Measurements from ENCODE around the gene AP5M1.
"Not testable (repeated sequence)": the region's sequence is repeated elsewhere in the genome, so short reads cannot be mapped to it uniquely, and the experiment has no call there.

Gene AP5M1

GRCh38 chr14:57268161-57269069, at the start of gene AP5M1, which contains the start of gene EXOC5:
Gene AP5M1 (plus strand): TSS chr14:57268971. CDS start chr14:57269315, 344 bp downstream.
Gene EXOC5 (minus strand): TSS chr14:57268905. CDS start chr14:57268648, 257 bp downstream.
- peak; percentile 84 to 87 for DNase-seq (ENCODE audit: low read depth in 2 of 2)

- no peak for DNase-seq (ENCODE audit: low read depth in 2 of 2)
Observed at GRCh38 chr14:57221931-57222330, 46.8 kb upstream of the AP5M1 start.

GRCh38 chr14:57227083-57227482, 41.7 kb upstream of the AP5M1 start:
- DNase-seq (ENCODE audit: low read depth in 2 of 2): no peak

- not testable (repeated sequence) for DNase-seq (ENCODE audit: low read depth in 2 of 2)
Observed at GRCh38 chr14:57228320-57228719, 40.5 kb upstream of the AP5M1 start.

GRCh38 chr14:57232006-57232405, 36.8 kb upstream of the AP5M1 start:
- DNase-seq (ENCODE audit: low read depth in 2 of 2): no peak

- not testable (repeated sequence) for DNase-seq (ENCODE audit: low read depth in 2 of 2)
Observed at GRCh38 chr14:57240115-57240514, 28.7 kb upstream of the AP5M1 start.

- DNase-seq (ENCODE audit: low read depth in 2 of 2): no peak
Observed at GRCh38 chr14:57243320-57243719, 25.5 kb upstream of the AP5M1 start.

- no peak for DNase-seq (ENCODE audit: low read depth in 2 of 2)
Observed at GRCh38 chr14:57244106-57244505, 24.7 kb upstream of the AP5M1 start.

- no peak for DNase-seq (ENCODE audit: low read depth in 2 of 2)
Observed at GRCh38 chr14:57245941-57246340, 22.8 kb upstream of the AP5M1 start.

- no peak for DNase-seq (ENCODE audit: low read depth in 2 of 2)
Observed at GRCh38 chr14:57246933-57247657, 21.7 kb upstream of the AP5M1 start.

GRCh38 chr14:57254884-57255283, 13.9 kb upstream of the AP5M1 start:
- no peak for DNase-seq (ENCODE audit: low read depth in 2 of 2)

- not testable (repeated sequence) for DNase-seq (ENCODE audit: low read depth in 2 of 2)
Observed at GRCh38 chr14:57258221-57258620, 10.6 kb upstream of the AP5M1 start.

GRCh38 chr14:57259672-57260071, 9.1 kb upstream of the AP5M1 start:
- DNase-seq (ENCODE audit: low read depth in 2 of 2): no peak

GRCh38 chr14:57261604-57262003, 7.2 kb upstream of the AP5M1 start:
- no peak for DNase-seq (ENCODE audit: low read depth in 2 of 2)

GRCh38 chr14:57262117-57262516, 6.7 kb upstream of the AP5M1 start:
- DNase-seq (ENCODE audit: low read depth in 2 of 2): no peak

- no peak for DNase-seq (ENCODE audit: low read depth in 2 of 2)
Observed at GRCh38 chr14:57266065-57266464, 2.7 kb upstream of the AP5M1 start.

GRCh38 chr14:57273236-57273635, 4.5 kb downstream of the AP5M1 start:
- DNase-seq (ENCODE audit: low read depth in 2 of 2): no peak

- no peak for DNase-seq (ENCODE audit: low read depth in 2 of 2)
Observed at GRCh38 chr14:57274551-57274950, 5.8 kb downstream of the AP5M1 start.

GRCh38 chr14:57275023-57275664, 6.4 kb downstream of the AP5M1 start:
- DNase-seq (ENCODE audit: low read depth in 2 of 2): no peak

- no peak for DNase-seq (ENCODE audit: low read depth in 2 of 2)
Observed at GRCh38 chr14:57277062-57277461, 8.3 kb downstream of the AP5M1 start.

GRCh38 chr14:57287745-57288144, 19.0 kb downstream of the AP5M1 start:
- DNase-seq (ENCODE audit: low read depth in 2 of 2): no peak

GRCh38 chr14:57290751-57291150, 22.0 kb downstream of the AP5M1 start:
- DNase-seq (ENCODE audit: low read depth in 2 of 2): no peak

Data from stimulated activated CD4-positive, alpha-beta T cell treated with anti-CD3 and anti-CD28 coated beads, Interleukin-4, amount 100 ng/mL, for 48 hours (primary cell).